SK-N-SH (cell line): Measurements from ENCODE around the gene PRKN. TPM values are rescaled to one million over a fixed set of nuclear protein-coding genes. Genes with fewer than 3 reads are reported as not detected.

ENCODE experiments used
- CTCF ChIA-PET: fragments of 300-600, 350-600 bp; formaldehyde crosslinking; extraction: SDS; loops from one replicate; lab custom pipeline; 2021; lab: Yijun Ruan, JAX
- POLR2A ChIA-PET: fragments of 350-600 bp; sonication (Branson Sonifier 250); formaldehyde crosslinking; extraction: SDS; loops from one replicate; lab custom pipeline; 2020; ENCODE audit warnings: antibody characterized with exemption, inconsistent platforms; lab: Yijun Ruan, JAX
- DNase-seq: peaks from one replicate; pipeline ENCODE4 v3.0.0; 2012
- H2AFZ ChIP-seq: fragments of 200-600 bp; sonication (generic); 2 replicates; pipeline ENCODE4 v1.8.1; 2016; ENCODE audit warnings: antibody characterized with exemption, mild to moderate bottlenecking, low read depth
- H3F3A ChIP-seq: fragments of 200-600 bp; sonication (generic); replicated peaks from 2 replicates; pipeline ENCODE3; 2016; ENCODE audit warnings: antibody characterized with exemption, mild to moderate bottlenecking; ENCODE audit not compliant: insufficient read depth
- H3K27ac ChIP-seq, 2 experiments: fragments of 200-500 bp in 1 of 2; fragments of 200-600 bp in 1 of 2; sonication (Bioruptor generic) in 1 of 2; sonication (generic), shearing (Covaris generic) in 1 of 2; 2 replicates each; pipeline versions ENCODE4 v1.5.1 to v1.6.1; 2014 to 2016; ENCODE audit warnings: low read depth in 2 of 2, inconsistent platforms in 1 of 2, low read length in 1 of 2, mild to moderate bottlenecking in 1 of 2, mixed read lengths in 1 of 2
- H3K27me3 ChIP-seq: fragments of 200-600 bp; sonication (generic), shearing (Covaris generic); 2 replicates; pipeline ENCODE4 v1.6.1; 2016; ENCODE audit warnings: mixed run types; ENCODE audit not compliant: insufficient read depth
- H3K36me3 ChIP-seq, 2 experiments: fragments of 200-500 bp in 1 of 2; fragments of 200-600 bp in 1 of 2; sonication (Bioruptor generic) in 1 of 2; sonication (generic) in 1 of 2; replicated peaks in 1 of 2; 2 replicates each; pipeline versions ENCODE3 to v1.5.1; 2014 to 2016; ENCODE audit warnings: low read length in 1 of 2, mild to moderate bottlenecking in 1 of 2; ENCODE audit not compliant: insufficient read depth in 2 of 2, control insufficient read depth in 1 of 2
- H3K4me1 ChIP-seq, 2 experiments: fragments of 200-500 bp in 1 of 2; fragments of 200-600 bp in 1 of 2; sonication (Bioruptor generic) in 1 of 2; sonication (generic), shearing (Covaris generic) in 1 of 2; 2 replicates each; pipeline versions ENCODE4 v1.5.1 to v1.6.1; 2014 to 2016; ENCODE audit warnings: low read depth in 1 of 2, low read length in 1 of 2, mixed run types in 1 of 2; ENCODE audit not compliant: insufficient read depth in 2 of 2, control insufficient read depth in 1 of 2
- H3K4me2 ChIP-seq: fragments of 200-600 bp; sonication (generic), shearing (Covaris generic); 2 replicates; pipeline ENCODE4 v1.6.1; 2017; ENCODE audit warnings: mixed run types
- H3K4me3 ChIP-seq, 2 experiments: fragments of 200-500 bp in 1 of 2; fragments of 200-600 bp in 1 of 2; sonication (Bioruptor generic) in 1 of 2; sonication (generic), shearing (Covaris generic) in 1 of 2; 2 replicates each; pipeline versions ENCODE4 v1.5.1 to v1.8.1; 2014 to 2016; ENCODE audit warnings: low read depth in 2 of 2, inconsistent platforms in 1 of 2, low read length in 1 of 2, mild to moderate bottlenecking in 1 of 2, mixed read lengths in 1 of 2, moderate library complexity in 1 of 2
- H3K79me2 ChIP-seq: fragments of 200-600 bp; sonication (generic); 2 replicates; pipeline ENCODE4 v1.8.1; 2017; ENCODE audit warnings: mild to moderate bottlenecking; ENCODE audit not compliant: insufficient read depth
- H3K9ac ChIP-seq: fragments of 200-600 bp; sonication (generic); 2 replicates; pipeline ENCODE4 v1.6.1; 2017; ENCODE audit warnings: mixed run types
- H3K9me2 ChIP-seq: fragments of 200-600 bp; sonication (generic); 2 replicates; pipeline ENCODE4 v1.6.1; 2017; ENCODE audit warnings: mixed run types
- H3K9me3 ChIP-seq: fragments of 200-600 bp; sonication (generic); 2 replicates; pipeline ENCODE4 v1.6.1; 2017; ENCODE audit warnings: mixed run types, mild to moderate bottlenecking, moderate library complexity
- H4K20me1 ChIP-seq: fragments of 200-600 bp; sonication (generic); 2 replicates; pipeline ENCODE4 v1.6.1; 2017; ENCODE audit warnings: mild to moderate bottlenecking, mixed run types; ENCODE audit not compliant: insufficient read depth
- ELF1 ChIP-seq: IDR thresholded peaks from 2 replicates; pipeline ENCODE4 v1.4.0; 2012
- FOSL2 ChIP-seq: IDR thresholded peaks from 2 replicates; pipeline ENCODE4 v1.4.0; 2012; ENCODE audit warnings: low read depth, mild to moderate bottlenecking, moderate library complexity, borderline replicate concordance
- FOXM1 ChIP-seq: IDR thresholded peaks from 2 replicates; pipeline ENCODE4 v1.4.0; 2012; ENCODE audit warnings: low read depth, mild to moderate bottlenecking
- IRF3 ChIP-seq: fragments of 150-350 bp; IDR thresholded peaks from 2 replicates; pipeline ENCODE4 v1.6.1; 2016; ENCODE audit warnings: mild to moderate bottlenecking, low read depth, low read length
- JUND ChIP-seq: IDR thresholded peaks from 2 replicates; pipeline ENCODE4 v1.4.0; 2012
- MEF2A ChIP-seq: IDR thresholded peaks from 2 replicates; pipeline ENCODE4 v1.4.0; 2012; ENCODE audit warnings: low read depth, borderline replicate concordance
- NFIC ChIP-seq: IDR thresholded peaks from 2 replicates; pipeline ENCODE4 v1.4.0; 2012; ENCODE audit warnings: borderline replicate concordance
- NRF1 ChIP-seq: IDR thresholded peaks from 2 replicates; pipeline ENCODE4 v1.6.1; 2012; ENCODE audit warnings: low read depth, mild to moderate bottlenecking, low read length
- PBX3 ChIP-seq: IDR thresholded peaks from 2 replicates; pipeline ENCODE4; 2012
- POLR2AphosphoS5 ChIP-seq: IDR thresholded peaks from 2 replicates; pipeline ENCODE4 v1.6.1; 2012; ENCODE audit warnings: low read depth, low read length
- TCF12 ChIP-seq: IDR thresholded peaks from 2 replicates; pipeline ENCODE4 v1.4.0; 2012
- TEAD4 ChIP-seq: IDR thresholded peaks from 2 replicates; pipeline ENCODE4 v1.4.0; 2012; ENCODE audit warnings: mild to moderate bottlenecking, borderline replicate concordance; ENCODE audit not compliant: insufficient read depth
- USF1 ChIP-seq: IDR thresholded peaks from 2 replicates; pipeline ENCODE4 v1.4.0; 2012; ENCODE audit warnings: low read depth, borderline replicate concordance
- ZBTB33 ChIP-seq: IDR thresholded peaks from 2 replicates; pipeline ENCODE4 v1.4.0; 2012; ENCODE audit warnings: low read depth, borderline replicate concordance
- WGBS: methylation state at CpG from one replicate; pipeline ENCODE4 v1.1.6; 2017; ENCODE audit warnings: low lambda C conversion rate; 5-methylcytosine and 5-hydroxymethylcytosine counted together
- polyA plus RNA-seq, 3 experiments: library from polyadenylated mRNA; depleted of rRNA; stranded (reverse); fragments of >200 nt; gene quantifications; 2 replicates each; pipeline ENCODE4 v1.2.3, GENCODE V29; 2012
- TF ChIP-seq, protein P1 (sequence below): fragments of 150-350 bp; IDR thresholded peaks from 2 replicates; pipeline ENCODE4 v1.6.1; 2017; ENCODE audit warnings: antibody characterized with exemption, low read length, low read depth, borderline replicate concordance

PRKN gene
- polyA plus RNA-seq, 1 of the 3 experiments (the other 2 are of a cell fraction), result 0.76 TPM

- no peak for DNase-seq
- Histone ChIP-seq H3K9me2 (no peaks in the 10 kb centered on the region), H3K4me3 (no peak overlapping the region), H3K9ac (no peak overlapping the region), H3K9me3 (no peaks in the 10 kb centered on the region; the same call in 1 of the 2 replicates), H3K36me3 (no peaks in the 10 kb centered on the region), H3K79me2 (no peaks in the 10 kb centered on the region), H4K20me1 (no peaks in the 10 kb centered on the region), H3K4me1 (no peaks in the 10 kb centered on the region), H3F3A (no peaks in the 10 kb centered on the region), H3K4me2 (no peak overlapping the region), H3K27ac (no peak overlapping the region), H3K27me3 (no peaks in the 10 kb centered on the region), H2AFZ (no peak overlapping the region)
- ChIA-PET POLR2A (no interaction called here), CTCF (no interaction called here)
- 74% methylated on average over 5 of the region's 5 CpGs for WGBS
- TF ChIP-seq TCF12, result no peak
- TF ChIP-seq ZBTB33, result no peak
- no peak for TF ChIP-seq USF1
- TF ChIP-seq PBX3, result no peak
- TF ChIP-seq MEF2A, result no peak
- TF ChIP-seq TEAD4, result no peak
- no peak for TF ChIP-seq FOSL2
- no peak for TF ChIP-seq FOXM1
- TF ChIP-seq, protein P1, sequence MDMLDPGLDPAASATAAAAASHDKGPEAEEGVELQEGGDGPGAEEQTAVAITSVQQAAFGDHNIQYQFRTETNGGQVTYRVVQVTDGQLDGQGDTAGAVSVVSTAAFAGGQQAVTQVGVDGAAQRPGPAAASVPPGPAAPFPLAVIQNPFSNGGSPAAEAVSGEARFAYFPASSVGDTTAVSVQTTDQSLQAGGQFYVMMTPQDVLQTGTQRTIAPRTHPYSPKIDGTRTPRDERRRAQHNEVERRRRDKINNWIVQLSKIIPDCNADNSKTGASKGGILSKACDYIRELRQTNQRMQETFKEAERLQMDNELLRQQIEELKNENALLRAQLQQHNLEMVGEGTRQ, result no peak
- no peak for TF ChIP-seq JUND
- TF ChIP-seq NRF1, result no peak
- TF ChIP-seq ELF1, result no peak
- TF ChIP-seq IRF3, result no peak
- no peak for TF ChIP-seq POLR2AphosphoS5
- no peak for TF ChIP-seq NFIC
These were observed 97.5 kb downstream of the PRKN start for GRCh38 chr6:162630069-162630468.
